NT2/D1 (cell line): Measurements from ENCODE around the gene SCP2.
"Not testable (repeated sequence)": the region's sequence is repeated elsewhere in the genome, so short reads cannot be mapped to it uniquely, and the experiment has no call there.

Source experiments
- DNase-seq: peaks from one replicate; pipeline ENCODE4 v3.0.0-alpha.2; 2011; ENCODE audit warnings: low read depth, low spot score
- H3K27me3 ChIP-seq: 2 replicates; pipeline ENCODE4 v1.6.0; 2011; ENCODE audit warnings: mild to moderate bottlenecking; ENCODE audit not compliant: insufficient read length, insufficient read depth
- H3K36me3 ChIP-seq: 2 replicates; pipeline ENCODE4 v1.6.1; 2011; ENCODE audit warnings: mild to moderate bottlenecking, low read length, mixed read lengths; ENCODE audit not compliant: insufficient read depth, insufficient read length
- H3K4me1 ChIP-seq: 2 replicates; pipeline ENCODE4 v1.5.1; 2011; ENCODE audit not compliant: insufficient read depth, insufficient read length
- H3K4me3 ChIP-seq: 2 replicates; pipeline ENCODE4 v1.5.1; 2011; ENCODE audit warnings: low read depth; ENCODE audit not compliant: insufficient read length
- H3K9ac ChIP-seq: 2 replicates; pipeline ENCODE4 v1.6.0; 2011; ENCODE audit warnings: low read depth; ENCODE audit not compliant: insufficient read length
- H3K9me3 ChIP-seq: 2 replicates; pipeline ENCODE4 v1.5.1; 2011; ENCODE audit warnings: mild to moderate bottlenecking, low read length; ENCODE audit not compliant: insufficient read depth
- SUZ12 ChIP-seq: IDR thresholded peaks from 2 replicates; pipeline ENCODE4 v1.6.1; 2011; ENCODE audit not compliant: insufficient read length, insufficient read depth; ENCODE audit errors: extremely low read depth
- YY1 ChIP-seq: IDR thresholded peaks from 2 replicates; pipeline ENCODE4 v1.6.1; 2011; ENCODE audit not compliant: insufficient read length, insufficient read depth
- ZNF274 ChIP-seq: IDR thresholded peaks from 2 replicates; pipeline ENCODE4 v1.6.1; 2011; ENCODE audit warnings: mild to moderate bottlenecking, low read depth, low read length

The SCP2 gene

GRCh38 chr1:52978045-52978444, 51.0 kb downstream of the SCP2 start:
- TF ChIP-seq SUZ12, result no peak
- no peak for TF ChIP-seq ZNF274
- no peak for TF ChIP-seq YY1
- H3K4me3 ChIP-seq, result no peak overlapping the region
- H3K9me3 ChIP-seq, result no peaks in the 10 kb centered on the region; the same call in 1 of the 2 replicates
- peaks cover 2% of the 10 kb centered on the region for H3K4me1 ChIP-seq
- no peak overlapping the region for H3K9ac ChIP-seq
- no peak for DNase-seq
- H3K27me3 ChIP-seq, result no peaks in the 10 kb centered on the region
- no peaks in the 10 kb centered on the region for H3K36me3 ChIP-seq

- not testable (repeated sequence) for H3K9ac ChIP-seq, H3K27me3 ChIP-seq, DNase-seq, H3K9me3 ChIP-seq, H3K4me3 ChIP-seq, H3K4me1 ChIP-seq, H3K36me3 ChIP-seq
Observed at GRCh38 chr1:52992733-52993132, 65.7 kb downstream of the SCP2 start.

GRCh38 chr1:52994656-52995055, 67.6 kb downstream of the SCP2 start:
- TF ChIP-seq YY1 (no peak), ZNF274 (no peak), SUZ12 (no peak)
- DNase-seq, result no peak

GRCh38 chr1:52996653-52997052, 69.6 kb downstream of the SCP2 start:
- Histone ChIP-seq H3K27me3 (no peaks in the 10 kb centered on the region), H3K4me3 (no peak overlapping the region), H3K9me3 (no peaks in the 10 kb centered on the region), H3K4me1 (no peaks in the 10 kb centered on the region), H3K9ac (no peak overlapping the region), H3K36me3 (no peaks in the 10 kb centered on the region)
- TF ChIP-seq ZNF274 (no peak), YY1 (no peak), SUZ12 (no peak)
- no peak for DNase-seq

More at GRCh38 chr1:52994656-52995055, 67.6 kb downstream of the SCP2 start:
- Histone ChIP-seq H3K4me3 (no peak overlapping the region), H3K9ac (no peak overlapping the region), H3K36me3 (no peaks in the 10 kb centered on the region), H3K4me1 (no peaks in the 10 kb centered on the region), H3K27me3 (no peaks in the 10 kb centered on the region), H3K9me3 (no peaks in the 10 kb centered on the region)

- H3K9me3 ChIP-seq, result peaks cover 21% of the 10 kb centered on the region; the same call in 1 of the 2 replicates
- no peaks in the 10 kb centered on the region for H3K36me3 ChIP-seq
- H3K4me1 ChIP-seq, result no peaks in the 10 kb centered on the region
- H3K27me3 ChIP-seq, result no peaks in the 10 kb centered on the region
- H3K9ac ChIP-seq, result no peak overlapping the region
- no peak overlapping the region for H3K4me3 ChIP-seq
- no peak for DNase-seq
- TF ChIP-seq SUZ12 (no peak), ZNF274 (no peak), YY1 (no peak)
Observed at GRCh38 chr1:53001128-53001527, 74.1 kb downstream of the SCP2 start.

GRCh38 chr1:53006612-53007011, 79.5 kb downstream of the SCP2 start:
- not testable (repeated sequence) for H3K4me1 ChIP-seq, H3K4me3 ChIP-seq, H3K36me3 ChIP-seq, DNase-seq, H3K9ac ChIP-seq, H3K27me3 ChIP-seq
- H3K9me3 ChIP-seq, result peaks cover 21% of the 10 kb centered on the region; the same call in 1 of the 2 replicates

GRCh38 chr1:53010247-53010646, 83.2 kb downstream of the SCP2 start:
- not testable (repeated sequence) for H3K27me3 ChIP-seq, H3K9ac ChIP-seq, H3K36me3 ChIP-seq, H3K4me3 ChIP-seq, DNase-seq, H3K4me1 ChIP-seq, H3K9me3 ChIP-seq

GRCh38 chr1:53011175-53011574, 84.1 kb downstream of the SCP2 start:
- Histone ChIP-seq H3K9me3 (no peaks in the 10 kb centered on the region), H3K27me3 (no peaks in the 10 kb centered on the region), H3K9ac (no peak overlapping the region), H3K36me3 (no peaks in the 10 kb centered on the region), H3K4me1 (no peaks in the 10 kb centered on the region), H3K4me3 (no peak overlapping the region)
- TF ChIP-seq YY1 (no peak), SUZ12 (no peak), ZNF274 (no peak)
- DNase-seq, result no peak
